SK-N-MC (cell line): ENCODE results near the gene IL17RA.

Experiments used
- DNase-seq: peaks from one replicate; pipeline ENCODE4 v3.0.0-alpha.2; 2011; ENCODE audit warnings: low read depth, low spot score
- H3K27ac ChIP-seq: fragments of 200-600 bp; sonication (generic); 2 replicates; pipeline ENCODE4 v1.5.1; 2016; ENCODE audit warnings: mixed run types
- H3K36me3 ChIP-seq: fragments of 200-600 bp; sonication (generic); 2 replicates; pipeline ENCODE4 v1.6.1; 2017; ENCODE audit warnings: antibody characterized with exemption, low read length, mixed read lengths; ENCODE audit not compliant: insufficient read depth
- H3K4me3 ChIP-seq: fragments of 200-600 bp; sonication (generic); 2 replicates; pipeline ENCODE4 v1.5.1; 2016
- H3K9ac ChIP-seq: fragments of 200-600 bp; sonication (generic); 2 replicates; pipeline ENCODE4 v1.8.0; 2017; ENCODE audit warnings: mixed run types, mixed read lengths; ENCODE audit not compliant: insufficient read length
- H3K9me3 ChIP-seq: fragments of 200-600 bp; sonication (generic); 2 replicates; pipeline ENCODE4 v1.6.1; 2017; ENCODE audit warnings: low read depth, mild to moderate bottlenecking, antibody characterized with exemption, low read length, moderate library complexity, mixed read lengths
- EZH2 ChIP-seq: fragments of 200-600 bp; sonication (generic); IDR thresholded peaks from one replicate; pipeline ENCODE4 v1.6.1; 2017; ENCODE audit warnings: antibody characterized with exemption
- FOXP2 ChIP-seq: optimal IDR thresholded peaks from 2 replicates; pipeline ENCODE3; 2011; ENCODE audit warnings: mild to moderate bottlenecking, moderate library complexity; ENCODE audit not compliant: insufficient read depth; ENCODE audit errors: extremely low read length, control extremely low read depth
- POLR2AphosphoS5 ChIP-seq: IDR thresholded peaks from 2 replicates; pipeline ENCODE4 v1.6.1; 2012; ENCODE audit warnings: mild to moderate bottlenecking, low read depth, low read length, borderline replicate concordance

Gene IL17RA

GRCh38 chr22:17056807-17057206 is 28.0 kb upstream of the IL17RA start:
- DNase-seq, result no peak
- Histone ChIP-seq H3K9ac (no peak overlapping the region), H3K4me3 (no peak overlapping the region), H3K36me3 (no peaks in the 10 kb centered on the region; the same call in 1 of the 2 replicates), H3K9me3 (no peaks in the 10 kb centered on the region), H3K27ac (no peak overlapping the region)
- TF ChIP-seq POLR2AphosphoS5 (no peak), EZH2 (no peak), FOXP2 (no peak)

GRCh38 chr22:17057959-17058814 is 26.6 kb upstream of the IL17RA start:
- TF ChIP-seq EZH2 (no peak), POLR2AphosphoS5 (no peak)
- Histone ChIP-seq H3K9me3 (no peaks in the 10 kb centered on the region), H3K27ac (no peak overlapping the region), H3K36me3 (no peaks in the 10 kb centered on the region; the same call in 1 of the 2 replicates), H3K4me3 (no peak overlapping the region), H3K9ac (no peak overlapping the region)
- DNase-seq, result no peak

- no peaks in the 10 kb centered on the region for H3K9me3 ChIP-seq
- no peaks in the 10 kb centered on the region; the same call in 1 of the 2 replicates for H3K36me3 ChIP-seq
- no peak overlapping the region for H3K9ac ChIP-seq
- no peak for DNase-seq
- H3K27ac ChIP-seq, result no peak overlapping the region
- no peak for TF ChIP-seq POLR2AphosphoS5
- TF ChIP-seq EZH2, result no peak
- no peak for TF ChIP-seq FOXP2
- H3K4me3 ChIP-seq, result no peak overlapping the region
Observed at GRCh38 chr22:17060126-17060525, 24.7 kb upstream of the IL17RA start.

- H3K4me3 ChIP-seq, result no peak overlapping the region
Observed at GRCh38 chr22:17063411-17064106, 21.2 kb upstream of the IL17RA start.

GRCh38 chr22:17064498-17065100 is 20.2 kb upstream of the IL17RA start:
- Histone ChIP-seq H3K9me3 (no peaks in the 10 kb centered on the region), H3K27ac (no peak overlapping the region), H3K9ac (no peak overlapping the region), H3K4me3 (no peak overlapping the region), H3K36me3 (no peaks in the 10 kb centered on the region)
- no peak for DNase-seq
- no peak for TF ChIP-seq EZH2
- no peak for TF ChIP-seq FOXP2
- no peak for TF ChIP-seq POLR2AphosphoS5

More at GRCh38 chr22:17063411-17064106, 21.2 kb upstream of the IL17RA start:
- Histone ChIP-seq H3K9me3 (no peaks in the 10 kb centered on the region), H3K9ac (no peak overlapping the region), H3K36me3 (no peaks in the 10 kb centered on the region), H3K27ac (no peak overlapping the region)
- no peak for DNase-seq
- TF ChIP-seq FOXP2 (no peak), POLR2AphosphoS5 (no peak), EZH2 (no peak)

- Histone ChIP-seq H3K9ac (no peak overlapping the region), H3K4me3 (no peak overlapping the region), H3K27ac (no peak overlapping the region), H3K9me3 (no peaks in the 10 kb centered on the region), H3K36me3 (no peaks in the 10 kb centered on the region)
- DNase-seq, result no peak
- TF ChIP-seq FOXP2, result no peak
- no peak for TF ChIP-seq POLR2AphosphoS5
- TF ChIP-seq EZH2, result no peak
Observed at GRCh38 chr22:17065433-17065832, 19.4 kb upstream of the IL17RA start.

GRCh38 chr22:17072877-17073276 is 11.9 kb upstream of the IL17RA start:
- no peak overlapping the region for H3K9ac ChIP-seq
- H3K4me3 ChIP-seq, result no peak overlapping the region
- no peaks in the 10 kb centered on the region for H3K36me3 ChIP-seq
- H3K9me3 ChIP-seq, result no peaks in the 10 kb centered on the region
- no peak for DNase-seq
- no peak overlapping the region for H3K27ac ChIP-seq
- TF ChIP-seq FOXP2, result no peak
- TF ChIP-seq POLR2AphosphoS5, result no peak
- no peak for TF ChIP-seq EZH2

- no peak for TF ChIP-seq POLR2AphosphoS5
- TF ChIP-seq EZH2, result no peak
- no peak for TF ChIP-seq FOXP2
Observed at GRCh38 chr22:17074648-17075002, 10.2 kb upstream of the IL17RA start.

More at GRCh38 chr22:17074648-17075002, 10.2 kb upstream of the IL17RA start:
- Histone ChIP-seq H3K27ac (no peak overlapping the region), H3K4me3 (no peak overlapping the region), H3K36me3 (no peaks in the 10 kb centered on the region), H3K9ac (no peak overlapping the region), H3K9me3 (no peaks in the 10 kb centered on the region)
- no peak for DNase-seq
